HepG2 (cell line): Measurements from ENCODE around the gene PPIP5K2. TPM values are rescaled to one million over a fixed set of nuclear protein-coding genes. Genes with fewer than 3 reads are reported as not detected.

Experiments
- ARNT ChIP-seq: fragments of 450-650 bp; IDR thresholded peaks from 2 replicates; pipeline ENCODE4 v1.6.1; 2017
- KDM4B ChIP-seq: sonication (generic); formaldehyde crosslinking; IDR thresholded peaks from 2 replicates; pipeline ENCODE4 v1.4.0; 2020; ENCODE audit warnings: missing genetic modification reagents
- NONO ChIP-seq, 2 experiments: fragments of 450-650 bp in 1 of 2; sonication (generic) in 1 of 2; formaldehyde crosslinking in 1 of 2; IDR thresholded peaks in 1 of 2; conservative IDR thresholded peaks in 1 of 2; 2 replicates each; pipeline versions ENCODE4 v1.6.1 to v1.8.0; 2017 to 2022; ENCODE audit warnings: mild to moderate bottlenecking in 1 of 2, missing genetic modification reagents in 1 of 2, moderate library complexity in 1 of 2
- RELA ChIP-seq: sonication (generic); formaldehyde crosslinking; IDR thresholded peaks from 2 replicates; pipeline ENCODE4 v1.4.0; 2020; ENCODE audit warnings: missing genetic modification reagents
- ZBTB40 ChIP-seq, 2 experiments: fragments of 450-650 bp in 1 of 2; sonication (generic) in 1 of 2; formaldehyde crosslinking in 1 of 2; IDR thresholded peaks; 2 replicates each; pipeline versions ENCODE4 v1.6.1 to v1.8.0; 2016 to 2022; ENCODE audit warnings: antibody characterized with exemption in 1 of 2, mild to moderate bottlenecking in 1 of 2, missing genetic modification reagents in 1 of 2
- ZNF704 ChIP-seq: sonication (generic); formaldehyde crosslinking; IDR thresholded peaks from 2 replicates; pipeline ENCODE4 v1.8.1; 2023; ENCODE audit warnings: mild to moderate bottlenecking, inconsistent platforms, moderate library complexity, missing genetic modification reagents, borderline replicate concordance
- polyA plus RNA-seq, 8 experiments: library from polyadenylated mRNA; depleted of rRNA in 3 of 8; stranded (reverse) in 7 of 8; unstranded in 1 of 8; fragments of >200 nt; fragmentation: Illumina TruSeq in 4 of 8; extraction: Trizol in 4 of 8; gene quantifications; 2 replicates each; pipeline versions ENCODE4 v1.2.1 to v1.2.3, GENCODE V29; 2011 to 2016; ENCODE audit warnings: low read depth in 4 of 8, missing spikeins in 1 of 8, mixed read lengths in 1 of 8; ENCODE audit not compliant: insufficient read depth in 1 of 8
- total RNA-seq, 5 experiments: library from RNA; depleted of rRNA; stranded (reverse); fragments of >200 nt; fragmentation: Illumina TruSeq; extraction: Trizol; gene quantifications; 2 replicates each; pipeline ENCODE4 v1.2.3, GENCODE V29; 2016; ENCODE audit warnings: low read depth in 1 of 5

Gene PPIP5K2
- total and polyA plus RNA-seq, 2 of the 13 experiments (the other 11 are each of a cell fraction or from before 2014, with no cell fraction given), result 19.7 to 45.6 TPM

GRCh38 chr5:103133231-103133630 lies 13.1 kb downstream of the PPIP5K2 start (continued):
- TF ChIP-seq ZBTB40 (IDR thresholded peaks at IDR 0.05) (no peak), ZBTB40 (CRISPR knock-in tag; IDR thresholded peaks at IDR 0.05) (no peak), KDM4B (CRISPR knock-in tag) (no peak), ZNF704 (CRISPR knock-in tag) (no peak), ARNT (no peak), NONO (IDR thresholded peaks at IDR 0.05) (no peak), NONO (CRISPR knock-in tag; conservative IDR thresholded peaks at IDR 0.05) (no peak), RELA (CRISPR knock-in tag) (no peak)
